Smooth muscle cell (in vitro differentiated cells): ENCODE results near the gene FMO2. TPM values are rescaled to one million over a fixed set of nuclear protein-coding genes. Genes with fewer than 3 reads are reported as not detected.

ENCODE experiments used
- DNase-seq: peaks from one replicate; lab custom pipeline; 2025; ENCODE audit not compliant: unreplicated experiment; lab: John Stamatoyannopoulos, UW
- H2AFZ ChIP-seq: fragments of 200-600 bp; sonication (generic); 2 replicates; pipeline ENCODE4 v1.6.0; 2016; ENCODE audit warnings: antibody characterized with exemption, low read depth, mild to moderate bottlenecking
- H3F3A ChIP-seq: fragments of 200-600 bp; sonication (generic); 2 replicates; pipeline ENCODE4 v1.6.0; 2017; ENCODE audit warnings: antibody characterized with exemption, low read depth
- H3K27ac ChIP-seq: fragments of 200-600 bp; sonication (generic); 2 replicates; pipeline ENCODE4 v1.5.1; 2016; ENCODE audit warnings: low read depth, mild to moderate bottlenecking
- H3K27me3 ChIP-seq: fragments of 200-600 bp; sonication (generic); 2 replicates; pipeline ENCODE4 v1.6.1; 2016; ENCODE audit warnings: low read depth, mild to moderate bottlenecking
- H3K36me3 ChIP-seq: fragments of 200-600 bp; sonication (generic); 2 replicates; pipeline ENCODE4 v1.5.1; 2016; ENCODE audit warnings: low read depth
- H3K4me1 ChIP-seq: fragments of 200-600 bp; sonication (generic); 2 replicates; pipeline ENCODE4 v1.5.1; 2016; ENCODE audit warnings: low read depth
- H3K4me2 ChIP-seq: fragments of 200-600 bp; sonication (generic); 2 replicates; pipeline ENCODE4 v1.6.0; 2016; ENCODE audit warnings: mild to moderate bottlenecking
- H3K4me3 ChIP-seq: fragments of 200-600 bp; sonication (generic); 2 replicates; pipeline ENCODE4 v1.5.1; 2016; ENCODE audit warnings: mild to moderate bottlenecking
- H3K79me2 ChIP-seq: fragments of 200-600 bp; sonication (generic); 2 replicates; pipeline ENCODE4 v1.6.0; 2016; ENCODE audit warnings: low read depth, mild to moderate bottlenecking
- H3K9ac ChIP-seq: fragments of 200-600 bp; sonication (generic); 2 replicates; pipeline ENCODE4 v1.6.0; 2016; ENCODE audit warnings: low read depth
- H3K9me3 ChIP-seq: fragments of 200-600 bp; sonication (generic); replicated peaks from 2 replicates; pipeline ENCODE4 v1.5.1; 2016; ENCODE audit warnings: low read depth
- H4K20me1 ChIP-seq: fragments of 200-600 bp; sonication (generic); 2 replicates; pipeline ENCODE4 v1.6.0; 2016; ENCODE audit warnings: low read depth
- WGBS: methylation state at CpG from one replicate; pipeline ENCODE4 v1.1.7; 2016; ENCODE audit warnings: low lambda C conversion rate; 5-methylcytosine and 5-hydroxymethylcytosine counted together
- polyA plus RNA-seq: library from polyadenylated mRNA; unstranded; fragments of >200 nt; fragmentation: Nextera tagmentation; extraction: Ambion mirVana; gene quantifications from 2 replicates; pipeline ENCODE4 v1.2.1, GENCODE V29; 2016
- total RNA-seq: library from RNA; depleted of rRNA; stranded (reverse); fragments of >200 nt; gene quantifications from 2 replicates; pipeline ENCODE4 v1.2.3, GENCODE V29; 2014
- TF ChIP-seq, protein P1 (sequence below): fragments of 200-600 bp; sonication (generic); IDR thresholded peaks from 2 replicates; pipeline ENCODE4 v1.5.1; 2017; ENCODE audit warnings: borderline replicate concordance, mild to moderate bottlenecking, antibody characterized with exemption; ENCODE audit not compliant: insufficient read depth, poor library complexity, severe bottlenecking

Gene FMO2
- total and polyA plus RNA-seq, 2 experiments from 2014 or later: not detected

DNA sequence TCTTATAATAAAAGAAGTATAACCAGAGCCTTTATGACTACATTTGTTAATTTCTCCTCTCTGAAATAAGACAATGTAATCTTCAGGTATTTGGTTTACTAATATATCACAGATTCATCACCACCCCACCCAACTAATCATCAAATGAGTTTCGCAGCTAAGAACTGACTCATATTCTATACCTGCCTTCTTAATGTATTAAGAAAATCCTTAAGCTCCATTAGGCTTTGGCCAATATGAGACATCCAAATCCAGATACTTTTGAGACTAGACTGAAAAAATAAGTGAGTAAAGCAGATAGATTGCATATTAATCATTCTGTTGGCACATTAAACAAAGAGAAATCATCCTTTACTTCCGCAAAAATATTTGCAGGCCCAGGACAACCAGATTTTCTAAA lies 18.7 kb upstream of the FMO2 start:
- Histone ChIP-seq H3F3A (no peaks in the 10 kb centered on the region), H3K4me1 (no peaks in the 10 kb centered on the region), H3K79me2 (no peaks in the 10 kb centered on the region), H3K27ac (no peak overlapping the region), H3K4me2 (no peak overlapping the region), H3K36me3 (no peaks in the 10 kb centered on the region), H3K9ac (no peak overlapping the region), H3K27me3 (no peaks in the 10 kb centered on the region), H4K20me1 (no peaks in the 10 kb centered on the region), H2AFZ (no peak overlapping the region), H3K9me3 (no peaks in the 10 kb centered on the region), H3K4me3 (no peak overlapping the region)
- WGBS: 95% methylated on average over 2 of the region's 2 CpGs
- DNase-seq: no peak
- TF ChIP-seq, protein P1, sequence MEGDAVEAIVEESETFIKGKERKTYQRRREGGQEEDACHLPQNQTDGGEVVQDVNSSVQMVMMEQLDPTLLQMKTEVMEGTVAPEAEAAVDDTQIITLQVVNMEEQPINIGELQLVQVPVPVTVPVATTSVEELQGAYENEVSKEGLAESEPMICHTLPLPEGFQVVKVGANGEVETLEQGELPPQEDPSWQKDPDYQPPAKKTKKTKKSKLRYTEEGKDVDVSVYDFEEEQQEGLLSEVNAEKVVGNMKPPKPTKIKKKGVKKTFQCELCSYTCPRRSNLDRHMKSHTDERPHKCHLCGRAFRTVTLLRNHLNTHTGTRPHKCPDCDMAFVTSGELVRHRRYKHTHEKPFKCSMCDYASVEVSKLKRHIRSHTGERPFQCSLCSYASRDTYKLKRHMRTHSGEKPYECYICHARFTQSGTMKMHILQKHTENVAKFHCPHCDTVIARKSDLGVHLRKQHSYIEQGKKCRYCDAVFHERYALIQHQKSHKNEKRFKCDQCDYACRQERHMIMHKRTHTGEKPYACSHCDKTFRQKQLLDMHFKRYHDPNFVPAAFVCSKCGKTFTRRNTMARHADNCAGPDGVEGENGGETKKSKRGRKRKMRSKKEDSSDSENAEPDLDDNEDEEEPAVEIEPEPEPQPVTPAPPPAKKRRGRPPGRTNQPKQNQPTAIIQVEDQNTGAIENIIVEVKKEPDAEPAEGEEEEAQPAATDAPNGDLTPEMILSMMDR: no peak

DNA sequence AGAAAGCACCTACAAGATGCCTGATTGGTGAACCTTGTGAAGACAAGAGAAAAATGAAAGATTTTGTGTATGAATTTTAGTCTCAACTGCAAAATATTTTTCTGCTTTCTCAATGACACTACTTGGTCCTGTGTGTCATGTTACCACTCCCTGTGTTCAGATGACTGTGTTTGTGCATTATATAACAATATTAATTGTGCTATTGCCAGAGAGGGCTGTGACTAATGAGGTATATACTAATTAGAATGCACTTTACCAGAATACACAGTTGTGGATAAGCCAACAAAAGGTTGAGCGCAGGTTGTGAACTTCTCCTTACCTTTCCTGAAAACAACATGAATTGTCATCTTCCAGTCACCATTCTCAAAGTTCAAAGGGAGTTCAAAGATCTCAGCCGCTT lies 17.3 kb upstream of the FMO2 start:
- H3K4me1 ChIP-seq: no peaks in the 10 kb centered on the region
- 95% methylated on average over 2 of the region's 2 CpGs for WGBS
- no peaks in the 10 kb centered on the region for H3K36me3 ChIP-seq

DNA sequence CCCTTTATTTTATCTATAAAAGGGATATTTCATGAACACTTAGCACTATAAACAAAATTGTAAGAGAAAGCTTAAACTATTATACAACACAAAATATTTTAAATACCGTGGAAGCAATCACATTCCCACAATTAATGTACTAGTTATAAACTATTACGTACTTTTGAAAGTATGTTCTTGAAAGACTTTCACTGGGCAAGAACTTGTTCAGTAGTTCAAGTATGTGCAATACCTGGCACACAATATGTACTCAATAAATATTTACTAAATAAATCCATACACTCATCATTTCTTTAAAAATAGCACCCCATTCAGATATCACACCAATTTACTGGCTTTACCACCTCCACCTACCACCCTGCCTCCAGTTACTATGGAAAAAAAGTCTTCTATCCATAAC lies 12.6 kb upstream of the FMO2 start:
- Histone ChIP-seq H4K20me1 (no peaks in the 10 kb centered on the region), H3K9ac (no peak overlapping the region), H3K27me3 (no peaks in the 10 kb centered on the region), H3K79me2 (no peaks in the 10 kb centered on the region), H2AFZ (no peak overlapping the region), H3K9me3 (no peaks in the 10 kb centered on the region), H3K4me2 (no peak overlapping the region), H3K4me3 (no peak overlapping the region), H3K27ac (no peak overlapping the region), H3K4me1 (no peaks in the 10 kb centered on the region), H3K36me3 (no peaks in the 10 kb centered on the region), H3F3A (no peaks in the 10 kb centered on the region)
- TF ChIP-seq, protein P1: no peak
- 98% methylated on average over 2 of the region's 2 CpGs for WGBS
- no peak for DNase-seq

More for the DNA sequence above, 17.3 kb upstream of the FMO2 start:
- TF ChIP-seq, protein P1: no peak
- Histone ChIP-seq H3K4me3 (no peak overlapping the region), H3K79me2 (no peaks in the 10 kb centered on the region), H3K27ac (no peak overlapping the region), H3K9ac (no peak overlapping the region), H3K9me3 (no peaks in the 10 kb centered on the region), H3K4me2 (no peak overlapping the region), H2AFZ (no peak overlapping the region), H4K20me1 (no peaks in the 10 kb centered on the region), H3F3A (no peaks in the 10 kb centered on the region), H3K27me3 (no peaks in the 10 kb centered on the region)
- no peak for DNase-seq

DNA sequence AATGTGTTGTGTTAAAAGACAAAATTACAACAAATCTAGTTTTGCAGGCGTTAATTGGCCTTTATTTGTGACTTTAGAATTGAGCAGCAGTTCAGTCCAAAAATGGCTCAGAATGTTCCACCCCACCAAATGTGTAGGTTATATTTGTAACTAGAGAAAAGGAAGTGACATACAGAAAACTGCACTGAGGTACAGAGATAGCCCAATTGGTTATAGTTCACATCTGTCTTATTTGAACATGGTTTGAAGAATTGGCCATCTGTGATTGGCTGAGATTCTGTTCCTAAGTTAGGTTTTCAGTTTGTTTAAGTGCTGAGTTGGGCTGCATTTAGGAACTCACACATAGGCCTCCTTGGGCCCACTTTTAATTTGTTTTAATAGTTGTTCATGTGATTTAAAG lies 12.0 kb upstream of the FMO2 start:
- H4K20me1 ChIP-seq: no peaks in the 10 kb centered on the region
- no peak overlapping the region for H3K4me3 ChIP-seq
- no peaks in the 10 kb centered on the region for H3K9me3 ChIP-seq
- H3K27ac ChIP-seq: no peak overlapping the region
- whole genome bisulfite sequencing: 100% methylated on average over 1 of the region's 1 CpG
- H3K4me1 ChIP-seq: no peaks in the 10 kb centered on the region
- H2AFZ ChIP-seq: peak overlapping the region; percentile 16
- no peak overlapping the region for H3K9ac ChIP-seq
- H3F3A ChIP-seq: no peaks in the 10 kb centered on the region
- no peaks in the 10 kb centered on the region for H3K36me3 ChIP-seq
- H3K79me2 ChIP-seq: no peaks in the 10 kb centered on the region
- TF ChIP-seq, protein P1: no peak
- no peak for DNase-seq
- no peaks in the 10 kb centered on the region for H3K27me3 ChIP-seq
- H3K4me2 ChIP-seq: no peak overlapping the region
